Right lobe of liver (tissue), 6 donors: ENCODE measurements around the gene SIRT2. TPM values are rescaled to one million over a fixed set of nuclear protein-coding genes. Genes with fewer than 3 reads are reported as not detected.
A peak's percentile ranks its signal among the peaks of the same experiment; 100 is the strongest.

Source experiments
- ATAC-seq, 4 donors: fragments of 200-7000 bp; cut with Tn5 transposase; one replicate each; pipeline ENCODE4 v1.9.1; 2020; ENCODE audit warnings: mild to moderate bottlenecking in 4 of 4, moderate library complexity in 4 of 4
- DNase-seq, 3 donors: peaks; one replicate each; pipeline ENCODE4 v3.0.0-alpha.2; 2020
- H3K27ac ChIP-seq, 3 donors: fragments of 200-600 bp; one replicate each; pipeline ENCODE4 v1.8.0; 2022
- H3K27me3 ChIP-seq, 2 donors: fragments of 200-600 bp; one replicate each; pipeline ENCODE4 v1.8.0; 2022
- H3K36me3 ChIP-seq, 4 donors: fragments of 200-600 bp; sonication (generic) in 1 of 4; one replicate each; pipeline versions ENCODE4 v1.5.1 to v1.8.0; 2017 to 2022; ENCODE audit warnings: control low read depth in 1 of 4
- H3K4me1 ChIP-seq, 4 donors: fragments of 200-600 bp; sonication (generic) in 1 of 4; one replicate each; pipeline versions ENCODE4 v1.5.1 to v1.8.0; 2017 to 2022; ENCODE audit warnings: control low read depth in 1 of 4
- H3K4me3 ChIP-seq, 3 donors: fragments of 200-600 bp; one replicate each; pipeline ENCODE4 v1.8.0; 2022
- H3K9me3 ChIP-seq, 4 donors: fragments of 200-600 bp; sonication (generic) in 1 of 4; one replicate each; pipeline versions ENCODE4 v1.5.1 to v1.8.0; 2017 to 2022; ENCODE audit warnings: control low read depth in 1 of 4
- CTCF ChIP-seq, 4 donors: fragments of 200-600 bp in 3 of 4; fragments of 450-650 bp in 1 of 4; IDR thresholded peaks; one replicate each; pipeline versions ENCODE4 v1.5.1 to v1.8.0; 2016 to 2022; ENCODE audit warnings: antibody characterized with exemption in 4 of 4, mild to moderate bottlenecking in 2 of 4
- POLR2A ChIP-seq: fragments of 450-650 bp; IDR thresholded peaks from one replicate; pipeline ENCODE4 v1.6.1; 2017; ENCODE audit warnings: antibody characterized with exemption, mild to moderate bottlenecking
- WGBS: methylation state at CpG from one replicate; pipeline ENCODE4 v1.1.6; 2018; ENCODE audit warnings: low coverage, low lambda C conversion rate; ENCODE audit not compliant: insufficient coverage; ENCODE audit errors: missing lambda C conversion rate; 5-methylcytosine and 5-hydroxymethylcytosine counted together
- intact Hi-C, 2 donors: fragments of 100-400 bp; cut with DNase I; formaldehyde crosslinking; loops; one replicate each; pipeline versions ENCODE4 v1.11.2 to v1.14.1; 2022
- total RNA-seq, 6 experiments: library from RNA; depleted of rRNA in 2 of 6; stranded (reverse); fragments of >200 nt in 2 of 6; fragmentation: NEBNext Ultra II Directional in 3 of 6; extraction: Animal tissue kit (Norgen Biotek cat#: 25700) in 3 of 6; gene quantifications; one replicate each; pipeline versions ENCODE4 v1.1.0 to v1.2.4, GENCODE V29; 2016 to 2023
- donor health status: DM: no; HTN: yes; CAD: no.
- donor health status: DM: no; HTN: no; CAD: no.
- donor health status: DM: no; HTN: no; CAD: no.
- donor health status: DM: no; HTN: yes; CAD: no.
- donor health status: DM: no; HTN: yes; CAD: no.

The SIRT2 gene
- total RNA-seq, 6 experiments from 2014 or later = 28.6 to 62.0 (median 32.5) TPM

DNA sequence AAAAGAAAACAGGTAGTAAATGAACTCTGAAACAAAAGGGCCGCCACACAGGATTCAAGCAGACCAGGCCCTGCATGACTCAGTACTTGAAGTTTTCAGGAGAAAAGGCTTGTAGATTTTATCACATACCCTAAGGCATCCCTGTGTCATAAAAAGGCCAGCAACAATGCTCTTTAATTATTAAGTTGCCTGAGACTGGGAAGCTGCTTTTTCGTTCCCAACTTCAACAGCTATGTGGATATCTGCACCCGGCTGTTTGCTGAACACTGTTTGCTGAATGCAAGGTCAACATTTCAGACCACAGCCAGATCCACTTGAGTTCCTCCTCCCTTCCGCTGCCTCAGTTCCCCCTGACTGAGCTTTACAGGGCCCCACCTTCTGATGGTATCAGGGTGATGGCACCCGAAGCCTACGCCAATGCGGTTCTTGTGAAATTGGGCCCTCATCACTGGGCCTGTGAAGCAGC lies 61.7 kb downstream of the SIRT2 start:
- H3K27ac ChIP-seq = peak overlapping the region; percentile 37 to 81 (median 62)
- DNase-seq (peak in 2 of 3 donors; percentile 17 to 51), ATAC-seq (peak; percentile 24 to 57 (median 51))
- H3K27me3 ChIP-seq = no peaks in the 10 kb centered on the region
- no peaks in the 10 kb centered on the region for H3K9me3 ChIP-seq
- H3K4me3 ChIP-seq = no peak overlapping the region
- H3K36me3 ChIP-seq = peaks cover 10 to 71% (median 41%) of the 10 kb centered on the region in 4 donors
- WGBS = 53% methylated on average over 3 of the region's 7 CpGs
- intact Hi-C loops = no loop called here
- TF ChIP-seq POLR2A = no peak
- peaks cover 0 to 70% (median 36%) of the 10 kb centered on the region in 4 donors for H3K4me1 ChIP-seq

GRCh38 chr19:38836983-38837626 lies 62.3 kb downstream of the SIRT2 start:
- 65% methylated on average over 2 of the region's 6 CpGs for WGBS
- TF ChIP-seq POLR2A = no peak
- no peak for TF ChIP-seq CTCF (IDR thresholded peaks at IDR 0.05)
- H3K4me1 ChIP-seq = peaks cover 0 to 69% (median 37%) of the 10 kb centered on the region in 4 donors
- no peak overlapping the region for H3K4me3 ChIP-seq
- H3K27ac ChIP-seq = peak overlapping the region; percentile 37 to 81 (median 62)
- H3K9me3 ChIP-seq = no peaks in the 10 kb centered on the region
- H3K27me3 ChIP-seq = no peaks in the 10 kb centered on the region
- peaks cover 10 to 65% (median 41%) of the 10 kb centered on the region in 4 donors for H3K36me3 ChIP-seq
- ATAC-seq (no peak), DNase-seq (peak in 1 of 3 donors; percentile 38)
- intact Hi-C loops = no loop called here

GRCh38 chr19:38836159-38836982 lies 63.0 kb downstream of the SIRT2 start:
- Histone ChIP-seq H3K27ac (peak overlapping the region; percentile 71 to 81 (median 78)), H3K36me3 (peaks cover 8 to 59% (median 38%) of the 10 kb centered on the region in 4 donors), H3K27me3 (no peaks in the 10 kb centered on the region), H3K4me1 (peaks cover 0 to 64% (median 33%) of the 10 kb centered on the region in 4 donors), H3K4me3 (no peak overlapping the region), H3K9me3 (no peaks in the 10 kb centered on the region)
- peak in 1 of 3 donors; percentile 22 for DNase-seq
- ATAC-seq = no peak
- intact Hi-C loops = no loop called here
- TF ChIP-seq CTCF (IDR thresholded peaks at IDR 0.05) (no peak), POLR2A (no peak)
- 70% methylated on average over 8 of the region's 8 CpGs for WGBS

DNA sequence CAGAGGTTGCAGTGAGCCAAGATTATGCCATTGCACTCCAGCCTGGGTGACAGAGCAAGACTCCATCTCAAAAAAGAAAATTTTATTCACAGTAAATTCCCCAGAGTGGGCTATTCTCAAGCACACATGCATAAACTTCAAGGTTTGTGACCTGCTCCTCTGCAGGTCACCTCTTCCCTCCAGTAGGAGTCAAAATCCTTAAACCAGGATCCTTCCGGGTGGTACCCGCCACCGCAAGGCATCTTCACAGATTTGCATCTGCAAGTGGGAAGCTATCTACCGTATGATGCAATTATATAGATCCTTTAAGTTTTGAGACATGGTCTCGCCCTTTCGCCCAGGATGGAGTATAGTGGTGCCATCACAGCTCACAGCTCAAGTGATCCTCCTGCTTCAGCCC lies 64.8 kb downstream of the SIRT2 start:
- H3K27me3 ChIP-seq = no peaks in the 10 kb centered on the region
- intact Hi-C loops = no loop called here
- TF ChIP-seq POLR2A (no peak), CTCF (IDR thresholded peaks at IDR 0.05) (no peak)
- no peak overlapping the region for H3K4me3 ChIP-seq
- H3K27ac ChIP-seq = peak overlapping the region; percentile 66 to 78 (median 71)
- H3K9me3 ChIP-seq = no peaks in the 10 kb centered on the region
- 93% methylated on average over 2 of the region's 6 CpGs for WGBS
- peaks cover 5 to 41% (median 31%) of the 10 kb centered on the region in 4 donors for H3K36me3 ChIP-seq
- DNase-seq (no peak), ATAC-seq (no peak)
- peaks cover 0 to 68% (median 33%) of the 10 kb centered on the region in 4 donors for H3K4me1 ChIP-seq

DNA sequence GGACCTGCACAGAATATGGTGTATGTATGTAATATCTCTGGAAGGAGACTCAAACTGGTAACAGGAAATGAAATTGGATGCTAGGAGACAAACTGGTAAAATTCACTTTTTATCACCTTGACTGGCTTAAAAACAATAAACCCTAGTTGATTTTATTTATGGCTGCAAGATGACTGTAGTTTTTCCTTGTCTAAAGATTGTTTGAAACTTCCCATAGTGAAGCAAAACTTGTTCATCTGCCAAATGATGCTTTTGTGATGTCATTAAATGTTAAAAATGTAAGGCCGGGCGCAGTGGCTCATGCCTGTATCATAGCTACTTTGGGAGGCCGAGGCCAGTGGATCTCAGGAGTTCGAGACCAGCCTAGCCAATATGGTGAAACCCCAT lies 65.3 kb downstream of the SIRT2 start:
- 100% methylated on average over 4 of the region's 4 CpGs for WGBS
- TF ChIP-seq CTCF (IDR thresholded peaks at IDR 0.05) (no peak), POLR2A (no peak)
- peak overlapping the region in 2 of 3 donors; percentile 71 to 78 for H3K27ac ChIP-seq
- H3K4me3 ChIP-seq = no peak overlapping the region
- H3K4me1 ChIP-seq = peaks cover 0 to 72% (median 36%) of the 10 kb centered on the region in 4 donors
- H3K36me3 ChIP-seq = peaks cover 5 to 40% (median 27%) of the 10 kb centered on the region in 4 donors
- intact Hi-C loops = no loop called here
- ATAC-seq (no peak), DNase-seq (no peak)
- no peaks in the 10 kb centered on the region for H3K27me3 ChIP-seq
- no peaks in the 10 kb centered on the region for H3K9me3 ChIP-seq
